G401.6 (cell line): ENCODE data around the gene VAMP1.
"Not testable (repeated sequence)": the region's sequence is repeated elsewhere in the genome, so short reads cannot be mapped to it uniquely, and the experiment has no call there.

Experiments
- FAIRE-seq: peaks from 2 replicates; lab custom pipeline; 2012; peaks lifted over from hg19 to GRCh38; lab: Jason Lieb, UNC

VAMP1 gene

DNA sequence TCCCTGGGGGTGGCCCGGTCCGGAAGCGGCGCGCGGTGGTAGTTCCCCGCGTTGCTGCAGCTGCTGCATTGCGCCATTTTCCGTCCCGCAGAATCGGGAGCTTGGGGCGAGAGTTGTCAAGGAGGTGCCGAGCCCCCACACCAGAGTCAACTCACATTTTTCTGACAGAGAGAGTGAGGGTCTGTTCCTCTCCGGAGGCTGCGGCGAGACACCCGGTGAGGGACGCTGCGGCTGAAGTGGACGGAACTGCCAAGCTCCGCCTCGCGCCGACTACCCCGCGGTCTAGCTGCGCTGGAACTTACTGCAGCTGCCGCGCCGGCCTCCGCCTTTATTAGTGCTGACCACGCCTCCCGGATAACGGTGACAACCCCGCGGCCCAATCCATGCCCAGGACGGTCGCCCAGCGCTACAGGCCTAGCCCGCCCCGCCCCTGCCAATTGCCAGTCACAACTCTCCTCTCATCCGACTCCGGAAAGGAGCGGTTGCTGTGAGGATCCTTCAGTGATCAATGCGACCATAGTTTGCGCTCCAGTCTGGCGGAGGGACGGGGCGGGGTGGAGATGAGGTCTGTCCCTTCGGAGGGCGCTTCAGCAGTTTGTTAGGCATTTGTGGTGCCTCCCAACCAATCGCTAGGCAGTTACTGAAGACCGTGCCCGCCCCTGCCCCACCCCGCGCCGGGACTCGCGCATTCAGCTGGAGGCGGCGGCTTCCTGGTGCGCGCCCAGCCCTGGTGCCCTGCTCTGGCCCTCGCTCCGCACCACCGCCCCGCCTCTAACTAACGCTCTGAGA is at the start of gene VAMP1:
Gene VAMP1 (minus strand): TSS at position 303 of the 789 bp plus-strand sequence. CDS start 146 bp downstream, at position 157.
- peak; percentile 95 for FAIRE-seq

DNA sequence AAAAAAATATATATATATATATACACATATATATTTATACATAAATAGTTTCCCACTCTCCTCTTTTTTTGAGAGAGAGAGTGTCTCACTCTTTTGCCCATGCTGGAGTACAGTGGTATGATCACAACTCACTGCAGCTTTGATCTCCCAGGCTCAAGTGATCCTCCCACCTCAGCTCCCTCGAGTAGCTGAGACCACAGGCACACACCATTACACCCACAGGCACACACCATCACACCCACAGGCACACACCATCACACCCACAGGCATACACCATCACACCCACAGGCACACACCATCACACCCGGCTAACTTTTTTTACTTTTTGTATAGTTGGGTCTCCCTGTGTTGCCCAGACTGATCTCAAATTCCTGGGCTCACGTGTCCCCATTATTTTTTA is 49.7 kb upstream of the VAMP1 start:
- FAIRE-seq: no peak

GRCh38 chr12:6508087-6508486 is 37.6 kb upstream of the VAMP1 start:
- no peak for FAIRE-seq

DNA sequence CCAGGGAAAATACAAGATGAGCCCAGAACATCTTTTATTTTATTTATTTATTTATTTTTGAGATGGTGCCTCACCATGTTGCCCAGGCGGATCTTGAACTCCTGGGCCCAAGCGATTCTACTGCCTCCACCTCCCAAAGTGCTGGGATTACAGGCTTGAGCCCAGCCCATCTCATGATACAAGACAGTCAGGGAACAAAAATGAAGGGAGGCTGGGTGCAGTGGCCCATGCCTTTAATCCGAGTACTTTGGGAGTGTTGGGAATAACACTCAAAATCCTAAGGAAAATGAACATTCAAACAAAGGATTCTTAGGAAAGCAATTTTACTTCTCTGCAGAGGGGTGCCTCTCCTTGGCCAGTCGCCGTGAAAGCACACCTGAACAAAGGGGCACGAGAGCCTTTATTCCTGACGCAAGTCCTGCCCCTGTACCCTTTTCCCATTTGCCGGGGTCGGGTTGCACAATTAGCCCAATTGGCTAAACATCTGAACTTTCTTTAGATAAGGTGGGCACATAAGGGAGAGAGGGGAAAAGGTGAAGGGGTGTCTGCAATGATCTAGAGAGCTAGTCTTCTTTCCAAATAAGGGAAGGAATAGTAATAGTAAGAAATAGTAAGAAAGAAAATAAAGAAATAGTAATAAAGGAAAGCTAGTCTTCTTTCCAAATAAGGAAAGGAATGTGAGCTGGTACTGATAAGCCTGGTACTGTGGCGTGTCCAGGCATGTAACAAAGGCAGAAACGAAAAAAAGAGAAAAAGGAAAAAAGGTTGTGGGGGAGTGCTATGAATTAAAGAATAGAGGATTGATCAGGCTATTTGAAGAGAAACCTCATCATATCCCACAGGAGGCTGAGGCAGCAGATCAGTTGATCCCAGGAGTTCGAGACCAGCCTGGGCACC is 36.9 kb upstream of the VAMP1 start:
- no peak for FAIRE-seq

DNA sequence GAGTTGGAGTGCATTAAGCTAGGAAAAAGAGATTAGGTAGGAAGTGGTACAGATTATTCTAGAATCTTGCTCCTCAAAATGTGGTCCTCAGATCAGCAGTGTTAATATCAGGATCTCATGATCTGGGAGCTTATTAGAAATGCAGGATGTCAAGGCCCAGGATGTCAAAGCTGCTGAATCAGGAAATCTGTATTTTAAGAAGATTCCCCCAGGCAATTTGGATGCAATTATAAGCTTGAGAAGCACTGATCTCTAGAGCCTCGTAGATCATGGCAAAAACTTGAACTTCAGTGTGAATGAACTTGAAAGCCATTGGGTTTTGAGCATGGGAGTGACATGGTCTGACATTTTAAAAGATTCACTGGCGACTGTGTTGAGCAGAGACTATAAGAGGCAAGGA is 30.0 kb upstream of the VAMP1 start:
- no peak for FAIRE-seq

GRCh38 chr12:6497291-6497690 is 26.8 kb upstream of the VAMP1 start:
- FAIRE-seq: not testable (repeated sequence)

- no peak for FAIRE-seq
These were observed 24.5 kb upstream of the VAMP1 start for GRCh38 chr12:6494968-6495367.

DNA sequence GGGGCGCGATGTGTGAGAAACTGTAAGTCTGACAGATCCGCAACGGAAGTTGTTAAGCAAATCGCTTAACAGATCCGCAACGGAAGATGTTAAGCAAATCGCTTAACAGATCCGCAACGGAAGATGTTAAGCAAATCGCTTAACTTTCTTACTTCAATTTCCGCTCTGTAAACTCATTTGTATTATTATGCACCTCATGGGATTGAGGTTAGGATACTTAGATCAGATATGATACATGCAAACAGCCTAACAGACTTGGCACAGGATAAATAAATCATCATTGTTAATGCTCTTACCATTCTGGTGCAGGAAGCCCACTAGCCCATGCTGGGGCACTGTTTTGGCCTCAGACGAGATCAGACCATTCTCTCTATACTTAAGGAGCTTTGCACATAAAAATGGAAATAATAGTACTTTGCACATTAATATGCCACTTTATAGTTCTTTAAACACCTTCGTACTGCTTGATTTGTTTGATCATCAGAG is 23.8 kb upstream of the VAMP1 start:
- FAIRE-seq: no peak

DNA sequence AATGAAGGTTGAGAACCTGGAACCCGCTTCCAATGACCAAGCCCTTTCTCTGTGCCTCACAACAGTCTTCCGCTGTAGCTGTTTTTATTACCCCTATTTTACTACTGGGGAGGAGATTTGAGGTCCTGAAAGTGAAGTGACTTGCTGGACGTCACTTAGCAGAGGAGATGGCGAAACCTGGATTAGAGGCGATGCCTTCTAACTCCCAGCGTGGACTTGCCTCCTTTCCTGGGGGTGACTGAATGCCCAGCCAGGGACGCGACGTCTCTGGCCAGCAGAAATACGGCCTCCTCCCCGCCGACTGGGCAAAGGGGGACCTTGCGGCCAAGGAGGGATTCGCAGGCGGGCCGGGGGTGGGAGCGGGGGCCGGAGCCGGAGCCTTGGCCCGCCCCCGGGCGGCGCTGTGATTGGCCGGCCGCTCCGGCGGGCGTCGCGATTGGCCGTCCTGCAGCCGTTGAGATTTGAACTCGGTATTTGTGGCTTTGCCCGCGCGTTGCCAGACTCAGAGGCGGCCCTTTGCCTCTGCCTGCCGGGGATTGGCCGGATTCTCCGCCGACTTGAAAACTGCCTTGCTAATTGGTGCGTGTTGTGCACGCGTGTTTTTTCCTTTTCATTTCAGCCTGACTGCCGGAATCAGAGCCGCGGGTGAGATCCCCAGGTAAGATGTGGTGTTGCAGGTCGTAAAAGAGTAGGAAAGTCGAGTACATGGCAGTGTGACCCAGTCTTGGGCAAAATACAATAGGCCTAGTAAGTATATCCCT is 23.2 kb upstream of the VAMP1 start, which contains the start of gene NCAPD2:
Gene NCAPD2 (plus strand): TSS at position 606 of the 761 bp plus-strand sequence. CDS start 997 bp downstream, outside the sequence.
- peak; percentile 85 for FAIRE-seq

DNA sequence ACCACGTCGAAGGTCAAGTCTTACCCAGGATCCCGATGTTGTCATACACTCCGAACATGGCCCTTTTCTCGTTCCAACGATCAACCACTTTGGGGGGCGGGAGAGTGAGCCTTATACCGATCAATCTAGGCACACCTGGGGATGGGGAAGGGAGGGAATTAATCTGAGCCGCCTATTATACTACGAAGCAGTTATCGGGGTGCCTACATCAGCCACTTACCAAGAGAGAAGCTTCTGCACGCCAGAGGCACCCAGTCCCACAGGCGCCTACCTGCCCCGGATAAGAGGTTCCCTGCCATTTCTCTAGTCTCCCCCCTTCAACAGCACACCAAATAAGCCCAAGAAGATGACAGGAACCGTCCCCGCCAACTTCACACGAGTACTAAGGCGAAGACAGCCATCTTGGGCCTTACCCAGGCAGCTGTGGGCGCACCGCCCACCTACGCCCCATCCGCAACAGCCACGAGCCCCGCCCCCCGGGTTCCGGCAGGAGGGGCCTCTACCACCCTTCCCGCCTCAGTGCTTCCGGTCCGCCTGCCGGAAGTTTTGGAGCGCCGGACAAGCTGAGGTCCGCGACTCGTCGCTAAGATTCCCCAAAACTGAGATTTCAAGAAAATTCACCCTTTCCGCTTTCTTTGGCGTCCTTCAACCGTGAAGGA is 22.5 kb upstream of the VAMP1 start, which contains the start of gene MRPL51:
Gene MRPL51 (minus strand): TSS at position 425 of the 659 bp plus-strand sequence. CDS start 126 bp downstream, at position 299.
- peak; percentile 84 for FAIRE-seq

- FAIRE-seq: not testable (repeated sequence)
These were observed 20.2 kb upstream of the VAMP1 start for GRCh38 chr12:6490673-6491072.

DNA sequence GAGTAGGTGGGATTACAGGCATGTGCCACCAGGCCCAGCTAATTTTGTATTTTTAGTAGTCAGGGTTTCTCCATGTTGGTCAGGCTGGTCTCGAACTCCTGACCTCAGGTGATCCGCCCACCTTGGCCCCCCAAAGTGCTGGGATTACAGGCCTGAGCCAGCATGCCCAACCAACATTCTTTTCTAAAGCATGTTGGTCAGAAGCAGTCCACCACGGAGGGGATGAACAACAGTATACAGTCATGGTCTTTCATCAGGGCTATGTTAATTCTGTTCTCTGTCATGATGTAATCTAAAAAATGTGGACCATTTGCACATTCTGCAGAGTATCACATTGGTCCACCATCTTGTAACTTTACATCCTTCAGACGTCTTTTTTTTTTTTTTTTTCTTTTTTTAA is 19.0 kb upstream of the VAMP1 start:
- no peak for FAIRE-seq

DNA sequence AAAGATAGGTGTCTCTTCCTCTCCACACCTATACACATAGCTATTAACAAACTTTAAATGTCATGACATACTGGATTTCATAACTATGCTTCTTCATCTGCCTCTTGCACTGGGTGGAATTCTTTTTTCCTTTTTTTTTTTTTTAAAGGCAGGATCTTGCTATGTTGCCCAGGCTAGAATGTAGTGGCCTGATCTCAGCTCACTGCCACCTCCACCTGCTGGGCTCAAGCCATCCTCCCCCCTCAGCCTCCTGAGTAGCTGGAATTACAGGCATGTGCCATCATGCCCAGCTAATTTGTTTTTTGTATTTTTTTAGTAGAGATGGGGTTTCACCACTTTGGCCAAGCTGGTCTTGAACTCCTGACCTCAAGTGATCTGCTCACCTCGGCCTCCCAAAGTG is 17.8 kb upstream of the VAMP1 start:
- no peak for FAIRE-seq

DNA sequence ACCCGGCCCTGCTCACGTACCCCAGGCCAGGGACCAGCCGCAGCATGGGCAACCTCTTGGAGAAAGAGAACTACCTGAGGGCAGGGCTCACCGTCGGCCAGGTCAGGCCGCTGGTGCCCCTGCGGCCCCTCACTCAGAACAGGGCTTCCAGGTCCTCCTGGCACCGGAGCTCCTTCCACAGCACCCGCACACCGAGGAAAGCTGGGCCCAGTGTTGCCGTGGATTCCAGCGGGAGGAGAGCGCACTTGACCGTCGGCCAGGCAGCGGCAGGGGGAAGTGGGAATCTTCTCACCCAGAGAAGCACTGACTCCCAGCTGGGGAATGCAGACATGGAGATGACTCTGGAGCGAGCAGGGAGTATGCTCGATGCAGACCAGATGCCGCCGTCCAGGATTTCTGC is 7.9 kb upstream of the VAMP1 start:
- no peak for FAIRE-seq

DNA sequence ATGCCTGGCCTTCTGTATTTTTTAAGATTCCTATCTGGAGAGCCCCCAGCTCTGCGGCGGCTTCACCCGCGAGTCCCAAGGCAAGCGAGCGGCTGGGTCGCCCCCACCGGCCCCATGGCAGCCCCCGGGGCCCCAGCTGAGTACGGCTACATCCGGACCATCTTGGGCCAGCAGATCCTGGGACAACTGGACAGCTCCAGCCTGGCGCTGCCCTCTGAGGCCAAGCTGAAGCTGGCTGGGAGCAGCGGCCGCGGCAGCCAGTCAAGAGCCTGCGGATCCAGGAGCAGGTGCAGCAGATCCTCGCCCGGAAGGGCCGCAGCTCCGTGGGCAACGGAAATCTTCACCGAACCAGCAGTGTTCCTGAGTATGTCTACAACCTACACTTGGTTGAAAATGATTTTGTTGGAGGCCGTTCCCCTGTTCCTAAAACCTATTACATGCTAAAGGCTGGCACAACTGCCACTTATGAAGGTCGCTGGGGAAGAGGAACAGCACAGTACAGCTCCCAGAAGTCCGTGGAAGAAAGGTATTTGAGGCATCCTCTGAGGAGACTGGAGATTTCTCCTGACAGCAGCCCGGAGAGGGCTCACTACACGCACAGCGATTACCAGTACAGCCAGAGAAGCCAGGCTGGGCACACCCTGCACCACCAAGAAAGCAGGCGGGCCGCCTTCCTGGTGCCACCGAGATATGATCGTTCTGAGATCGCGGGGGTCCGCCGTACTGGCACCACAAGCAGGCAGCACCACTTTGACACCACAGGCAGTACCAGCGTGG is 7.3 kb upstream of the VAMP1 start:
- not testable (repeated sequence) for FAIRE-seq

- FAIRE-seq: no peak
These were observed 6.0 kb upstream of the VAMP1 start for GRCh38 chr12:6476489-6476888.

DNA sequence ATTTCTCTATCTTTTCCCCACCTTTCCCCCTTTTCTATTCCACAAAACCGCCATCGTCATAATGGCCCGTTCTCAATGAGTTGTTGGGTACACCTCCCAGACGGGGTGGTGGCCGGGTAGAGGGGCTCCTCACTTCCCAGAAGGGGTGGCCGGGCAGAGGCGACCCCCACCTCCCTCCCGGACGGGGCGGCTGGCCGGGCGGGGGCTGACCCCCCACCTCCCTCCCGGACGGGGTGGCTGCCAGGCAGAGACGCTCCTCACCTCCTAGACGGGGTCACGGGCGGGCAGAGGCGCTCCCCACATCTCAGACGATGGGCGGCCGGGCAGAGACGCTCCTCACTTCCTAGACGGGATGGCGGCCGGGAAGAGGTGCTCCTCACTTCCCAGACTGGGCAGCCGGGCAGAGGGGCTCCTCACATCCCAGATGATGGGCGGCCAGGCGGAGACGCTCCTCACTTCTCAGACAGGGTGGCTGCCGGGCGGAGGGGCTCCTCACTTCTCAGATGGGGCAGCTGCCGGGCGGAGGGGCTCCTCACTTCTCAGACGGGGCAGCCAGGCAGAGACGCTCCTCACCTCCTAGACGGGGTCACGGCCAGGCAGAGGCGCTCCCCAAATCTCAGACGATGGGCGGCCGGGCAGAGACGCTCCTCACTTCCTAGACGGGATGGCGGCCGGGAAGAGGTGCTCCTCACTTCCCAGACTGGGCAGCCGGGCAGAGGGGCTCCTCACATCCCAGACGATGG is 4.9 kb upstream of the VAMP1 start:
- FAIRE-seq: not testable (repeated sequence)

- FAIRE-seq: no peak
These were observed 2.0 kb upstream of the VAMP1 start for GRCh38 chr12:6472491-6472890.

DNA sequence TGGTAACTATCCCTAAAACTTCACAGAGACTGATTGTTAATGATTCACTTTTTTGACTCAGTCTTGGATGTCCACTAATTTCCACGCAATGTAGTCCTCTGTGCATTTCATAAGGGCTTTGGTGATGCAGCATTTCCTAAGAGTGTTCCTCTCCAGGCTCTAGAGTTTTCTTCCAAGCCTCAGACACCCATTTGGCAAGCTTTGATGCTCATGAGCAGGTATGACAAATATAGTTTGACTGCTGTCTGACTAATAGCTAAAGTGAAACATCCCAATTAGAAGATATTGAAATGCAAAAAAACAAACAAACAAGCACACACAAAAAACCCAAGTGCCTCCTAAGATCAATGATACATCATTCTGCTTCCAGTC is 1.5 kb upstream of the VAMP1 start:
- FAIRE-seq: no peak
